ENCODE data around the gene LRRK1.

Gene LRRK1

DNA sequence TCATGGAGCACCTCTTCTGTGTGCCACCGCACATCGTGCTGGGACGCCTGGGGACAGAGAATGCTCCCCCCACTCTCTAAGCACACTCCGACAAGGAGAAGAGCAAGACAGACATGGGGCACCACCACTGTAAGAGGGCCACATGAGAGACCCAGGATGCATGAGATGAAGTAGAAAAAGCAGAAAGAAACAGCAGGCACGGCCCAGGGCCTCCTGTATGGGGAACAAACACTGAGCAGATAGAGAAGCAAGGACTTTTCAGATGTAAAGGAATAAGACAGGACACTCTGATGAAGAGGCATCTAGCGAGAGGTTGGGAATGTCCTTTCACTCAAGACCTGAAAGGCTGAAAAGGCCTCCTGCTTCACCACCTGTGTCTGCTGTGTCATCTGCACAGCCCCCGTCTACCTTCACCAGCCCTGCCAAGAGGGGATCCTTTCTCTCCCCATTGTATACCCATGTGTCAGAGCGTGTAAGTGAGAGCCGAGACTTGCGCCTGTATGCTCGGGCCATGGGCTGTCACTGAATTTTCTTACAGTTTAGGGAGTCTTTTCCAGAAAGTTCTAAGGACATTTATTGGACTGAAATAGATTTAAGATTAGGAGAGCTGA, 125.6 kb downstream of the LRRK1 start:
- DNase-seq (ENCODE audit: low read depth, low spot score): no peak
- no peak overlapping the region for H3K4me3 ChIP-seq (ENCODE audit: low read length)

- DNase-seq (ENCODE audit: low read depth, low spot score): no peak
- no peak overlapping the region for H3K4me3 ChIP-seq (ENCODE audit: low read length)
Measured at GRCh38 chr15:101045236-101045646, 126.1 kb downstream of the LRRK1 start.

- H3K4me3 ChIP-seq (ENCODE audit: low read length): no peak overlapping the region
- DNase-seq (ENCODE audit: low read depth, low spot score): no peak
Measured at GRCh38 chr15:101045835-101046691, 126.9 kb downstream of the LRRK1 start.

DNA sequence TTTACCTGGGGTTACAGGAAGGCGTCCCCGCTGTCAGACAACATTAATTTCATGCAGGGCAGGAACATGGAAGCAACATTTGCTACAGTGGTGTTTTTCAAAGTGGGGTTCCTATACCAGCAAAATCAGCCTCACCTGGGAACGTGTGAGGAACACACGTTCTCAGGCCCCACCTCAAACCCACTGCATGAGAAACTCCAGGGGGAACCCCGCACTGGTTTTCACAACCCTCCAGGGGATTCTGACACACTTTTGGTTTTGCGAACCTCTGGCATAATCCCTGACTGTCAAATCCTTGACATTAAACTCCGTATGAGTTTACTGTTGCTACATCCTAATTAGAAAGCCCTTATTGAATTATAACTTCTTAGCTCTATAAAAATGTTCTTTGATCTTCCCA, 127.7 kb downstream of the LRRK1 start:
- H3K4me3 ChIP-seq (ENCODE audit: low read length): no peak overlapping the region
- DNase-seq (ENCODE audit: low read depth, low spot score): no peak

DNA sequence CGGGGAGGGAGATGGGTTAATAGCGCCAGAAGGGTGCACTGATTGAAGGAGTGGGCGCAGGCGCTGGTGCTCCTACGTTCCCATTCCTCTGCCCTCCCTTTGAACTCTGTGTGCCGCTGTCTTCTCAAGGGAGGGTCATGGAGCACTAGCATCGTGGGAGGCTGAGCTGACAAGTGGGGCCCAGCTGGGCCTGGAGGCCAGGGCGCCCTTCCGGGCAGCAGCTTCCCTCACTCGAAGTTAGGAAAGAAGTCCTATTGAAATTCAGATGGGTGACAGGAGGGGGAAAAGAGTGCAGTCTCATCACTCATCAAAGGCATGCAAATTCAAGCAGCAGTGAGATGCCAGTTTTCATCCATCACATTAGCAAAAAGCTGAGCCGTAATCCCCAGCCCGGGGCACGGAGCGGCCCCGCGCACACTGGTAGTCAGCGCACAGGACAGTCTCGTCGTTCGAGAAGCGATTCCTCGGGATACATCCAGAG, 128.2 kb downstream of the LRRK1 start:
- no peak for DNase-seq (ENCODE audit: low read depth, low spot score)
- H3K4me3 ChIP-seq (ENCODE audit: low read length): no peak overlapping the region

DNA sequence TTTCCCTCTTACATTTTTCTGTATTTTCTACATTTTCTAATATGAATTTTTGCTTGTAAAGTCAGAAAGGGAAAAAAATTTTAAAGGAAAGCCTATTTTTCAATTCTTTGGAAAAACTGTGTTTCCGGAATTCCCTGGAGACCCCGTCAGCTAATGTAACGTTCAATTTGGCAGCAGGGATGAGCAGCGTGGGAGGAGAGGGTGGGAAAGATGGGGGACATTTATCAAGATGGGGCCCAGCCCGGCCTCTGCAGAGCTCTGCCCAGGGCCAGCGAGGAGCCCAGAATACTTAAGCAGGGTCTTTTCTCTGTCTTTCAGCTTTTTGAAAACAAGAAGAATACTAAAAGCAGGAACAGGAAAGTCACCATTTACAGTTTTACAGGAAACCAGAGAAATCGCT, 129.0 kb downstream of the LRRK1 start:
- DNase-seq (ENCODE audit: low read depth, low spot score): no peak
- no peak overlapping the region for H3K4me3 ChIP-seq (ENCODE audit: low read length)

- H3K4me3 ChIP-seq (ENCODE audit: low read length): no peak overlapping the region
- DNase-seq (ENCODE audit: low read depth, low spot score): no peak
Measured at GRCh38 chr15:101048581-101049030, 129.4 kb downstream of the LRRK1 start.

DNA sequence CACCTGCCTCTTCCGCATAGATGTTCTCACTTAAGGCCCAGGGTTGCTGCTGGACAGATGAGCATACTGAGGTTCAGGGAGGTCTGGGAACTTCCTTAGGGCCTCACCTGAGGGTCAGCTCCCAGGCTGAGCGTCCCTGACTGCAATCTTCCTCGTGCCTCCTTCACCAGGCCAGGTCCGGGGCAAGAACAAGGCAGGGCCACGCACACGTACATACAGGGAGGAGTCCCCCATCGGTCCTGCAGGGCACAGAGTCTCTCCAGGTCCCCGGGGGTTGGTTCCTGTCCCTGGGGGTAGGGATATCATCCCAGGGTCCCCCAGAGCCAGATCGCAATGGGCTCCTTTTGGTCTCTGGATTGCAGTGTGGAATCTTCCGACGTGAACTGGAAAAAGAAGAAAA, 130.1 kb downstream of the LRRK1 start:
- no peak for DNase-seq (ENCODE audit: low read depth, low spot score)
- H3K4me3 ChIP-seq (ENCODE audit: low read length): no peak overlapping the region

DNA sequence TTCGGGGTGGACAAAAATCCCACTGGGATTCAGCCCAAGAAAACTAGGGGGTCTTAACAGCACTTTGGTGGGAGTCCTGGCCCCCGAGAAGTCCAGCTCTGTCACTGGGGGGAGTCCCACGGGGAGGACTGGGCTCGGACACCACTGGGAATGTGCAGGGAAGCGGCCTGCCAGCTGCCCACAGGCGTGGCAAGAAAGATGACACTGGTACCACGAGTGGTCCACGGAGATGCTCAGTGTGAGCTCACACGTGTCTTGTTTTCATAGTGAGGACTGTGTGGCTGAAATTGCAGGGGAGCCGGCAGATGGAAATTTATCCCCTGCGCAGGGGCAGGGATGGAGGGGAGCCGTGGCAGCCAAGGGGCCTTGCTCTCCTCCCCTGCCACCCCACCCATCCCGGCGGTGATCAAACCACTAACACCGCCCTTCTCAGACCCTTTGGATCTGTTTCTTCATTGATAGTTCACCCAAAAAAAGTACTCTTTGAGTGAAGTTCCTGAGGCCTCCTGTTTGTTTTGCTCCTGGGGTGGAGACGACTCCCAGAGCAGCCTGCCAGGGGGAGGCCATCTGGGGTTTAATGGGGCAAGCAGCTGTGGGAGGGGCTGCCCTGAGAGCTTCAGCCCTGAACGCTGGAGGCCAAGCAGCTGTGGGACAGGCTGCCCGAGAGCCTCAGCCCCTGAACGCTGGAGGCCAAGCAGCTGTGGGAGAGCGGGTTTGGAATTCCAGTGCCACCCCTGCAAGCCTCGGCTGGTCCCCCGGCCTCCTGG, 130.9 kb downstream of the LRRK1 start:
- no peak for DNase-seq (ENCODE audit: low read depth, low spot score)
- no peak overlapping the region for H3K4me3 ChIP-seq (ENCODE audit: low read length)

GRCh38 chr15:101050623-101051290, 131.6 kb downstream of the LRRK1 start:
- DNase-seq (ENCODE audit: low read depth, low spot score): no peak
- no peak overlapping the region for H3K4me3 ChIP-seq (ENCODE audit: low read length)

- no peak for DNase-seq (ENCODE audit: low read depth, low spot score)
- no peak overlapping the region for H3K4me3 ChIP-seq (ENCODE audit: low read length)
Measured at GRCh38 chr15:101051291-101052030, 132.3 kb downstream of the LRRK1 start.

DNA sequence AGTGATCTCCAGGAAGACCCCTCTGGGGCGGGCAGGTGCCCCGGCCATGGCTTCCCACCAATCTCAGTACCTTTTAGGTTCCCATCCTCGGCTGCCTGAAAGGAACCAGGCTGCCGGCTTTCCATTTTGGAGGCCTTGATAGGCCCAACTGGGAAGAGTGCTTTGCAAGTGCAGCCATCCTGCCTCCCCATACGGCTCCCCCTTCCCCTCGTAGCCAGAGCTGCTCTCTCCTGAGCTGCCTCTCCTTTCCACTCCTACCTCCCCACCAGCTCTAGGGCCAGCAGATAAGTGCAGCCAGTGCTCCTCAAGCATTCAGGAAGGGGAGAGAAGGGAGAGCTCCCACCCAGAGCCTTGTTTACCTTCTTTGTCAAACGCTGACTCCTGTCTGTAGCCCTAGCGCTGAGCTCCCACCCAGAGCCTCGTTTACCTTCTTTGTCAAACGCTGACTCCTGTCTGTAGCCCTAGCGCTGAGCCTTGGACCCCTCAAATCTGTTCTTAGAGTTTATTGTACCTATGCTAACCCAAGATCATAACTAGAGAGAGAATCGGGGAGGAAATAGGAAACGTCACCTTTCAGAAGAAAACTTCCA, 133.0 kb downstream of the LRRK1 start:
- DNase-seq (ENCODE audit: low read depth, low spot score): no peak
- H3K4me3 ChIP-seq (ENCODE audit: low read length): no peak overlapping the region

DNA sequence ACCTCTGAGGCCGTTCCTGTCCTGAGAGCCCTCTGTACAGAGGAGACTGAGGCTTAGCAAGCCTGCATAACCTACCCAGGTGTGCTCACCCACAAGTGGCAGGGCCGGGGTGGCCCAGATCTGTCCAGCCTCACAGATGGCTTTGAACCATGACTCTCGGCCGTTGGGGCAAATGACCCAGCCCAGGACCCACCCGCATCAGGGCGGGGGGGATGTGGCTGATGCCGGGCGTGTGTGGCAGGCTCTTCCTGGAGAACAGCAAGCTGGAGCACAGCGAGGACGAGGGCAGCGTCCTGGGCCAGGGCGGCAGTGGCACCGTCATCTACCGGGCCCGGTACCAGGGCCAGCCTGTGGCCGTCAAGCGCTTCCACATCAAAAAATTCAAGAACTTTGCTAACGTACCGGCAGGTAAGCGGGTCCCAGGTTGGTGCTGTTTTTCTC, 133.5 kb downstream of the LRRK1 start:
- no peak overlapping the region for H3K4me3 ChIP-seq (ENCODE audit: low read length)
- DNase-seq (ENCODE audit: low read depth, low spot score): no peak

GRCh38 chr15:101053261-101053660, 134.1 kb downstream of the LRRK1 start:
- H3K4me3 ChIP-seq (ENCODE audit: low read length): no peak overlapping the region
- DNase-seq (ENCODE audit: low read depth, low spot score): no peak

DNA sequence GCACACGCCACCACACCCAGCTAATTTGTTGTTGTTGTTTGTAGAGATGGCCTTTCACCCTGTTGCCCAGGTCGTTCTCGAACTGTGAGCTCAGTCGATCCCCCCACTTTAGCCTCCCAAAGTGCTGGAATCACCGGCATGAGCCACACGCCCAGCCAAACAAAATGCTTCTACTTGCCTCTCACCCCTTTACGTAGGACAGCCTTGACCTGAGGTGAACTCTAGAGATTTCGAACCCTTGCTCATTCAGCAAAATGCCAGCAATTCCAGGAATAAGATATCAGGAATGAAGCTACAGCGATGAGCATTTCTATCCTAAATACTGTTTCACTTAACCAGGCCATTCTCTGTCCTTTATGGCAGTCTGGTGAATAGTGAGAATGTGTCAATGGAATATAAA, 135.0 kb downstream of the LRRK1 start:
- DNase-seq (ENCODE audit: low read depth, low spot score): no peak

DNA sequence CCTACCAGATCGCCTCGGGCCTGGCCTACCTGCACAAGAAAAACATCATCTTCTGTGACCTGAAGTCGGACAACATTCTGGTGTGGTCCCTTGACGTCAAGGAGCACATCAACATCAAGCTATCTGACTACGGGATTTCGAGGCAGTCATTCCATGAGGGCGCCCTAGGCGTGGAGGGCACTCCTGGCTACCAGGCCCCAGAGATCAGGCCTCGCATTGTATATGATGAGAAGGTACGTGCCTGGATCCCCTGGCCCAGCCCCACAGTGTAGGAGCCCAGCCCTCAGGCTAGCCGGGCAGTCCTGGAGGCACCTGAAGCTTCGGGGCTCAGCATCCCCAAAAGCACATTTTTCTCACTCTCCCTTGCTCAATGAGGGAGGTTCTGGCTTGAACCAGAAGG, 135.8 kb downstream of the LRRK1 start:
- no peak overlapping the region for H3K4me3 ChIP-seq (ENCODE audit: low read length)
- no peak for DNase-seq (ENCODE audit: low read depth, low spot score)

More for the DNA sequence above, 135.0 kb downstream of the LRRK1 start:
- H3K4me3 ChIP-seq (ENCODE audit: low read length): no peak overlapping the region

DNA sequence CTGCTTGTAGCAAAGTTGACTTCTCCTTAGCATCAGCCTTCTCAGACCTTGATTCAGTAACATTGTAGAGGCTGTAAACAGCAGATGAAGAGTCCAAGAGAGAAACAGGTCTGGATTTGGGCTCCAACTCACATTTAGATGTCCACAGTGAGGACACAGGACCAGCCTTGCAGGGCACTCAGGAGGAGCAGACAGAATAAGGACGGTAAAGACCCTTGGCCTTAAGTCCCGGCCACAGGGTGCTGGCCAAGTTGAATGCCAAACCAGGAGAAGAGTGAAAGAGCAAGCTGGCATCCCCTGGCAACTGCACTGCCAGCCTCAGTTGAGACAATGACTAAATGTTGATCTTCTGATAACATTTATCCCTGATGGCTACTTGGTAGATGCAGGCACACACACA, 136.3 kb downstream of the LRRK1 start:
- H3K4me3 ChIP-seq (ENCODE audit: low read length): no peak overlapping the region
- DNase-seq (ENCODE audit: low read depth, low spot score): no peak

All from Jurkat, Clone E6-1 (cell line).